Psoas muscle (tissue), 8 donors: ENCODE data around the gene GABARAP. TPM values are rescaled to one million over a fixed set of nuclear protein-coding genes. Genes with fewer than 3 reads are reported as not detected.
A peak's percentile ranks its signal among the peaks of the same experiment; 100 is the strongest.

Experiments
- ATAC-seq, 4 donors: fragments of 200-7000 bp; cut with Tn5 transposase; one replicate each; pipeline ENCODE4 v1.9.1; 2020; ENCODE audit warnings: moderate library complexity in 3 of 4, mild to moderate bottlenecking in 2 of 4
- DNase-seq, 2 donors: peaks; one replicate each; pipeline ENCODE4 v3.0.0-alpha.2; 2020
- H3K27ac ChIP-seq: fragments of 200-600 bp; one replicate; pipeline ENCODE4 v1.8.0; 2022
- H3K27me3 ChIP-seq, 3 donors: fragments of 200-600 bp in 1 of 3; one replicate each; pipeline versions ENCODE4 v1.6.1 to v1.8.0; 2013 to 2022; ENCODE audit warnings: low read length in 2 of 3, mild to moderate bottlenecking in 2 of 3, moderate library complexity in 1 of 3; ENCODE audit not compliant: insufficient read depth in 3 of 3
- H3K36me3 ChIP-seq, 2 donors: fragments of 200-600 bp in 1 of 2; one replicate each; pipeline versions ENCODE4 v1.6.1 to v1.8.0; 2013 to 2022; ENCODE audit warnings: low read depth in 1 of 2, mild to moderate bottlenecking in 1 of 2, moderate library complexity in 1 of 2; ENCODE audit not compliant: insufficient read depth in 1 of 2
- H3K4me1 ChIP-seq: fragments of 200-600 bp; one replicate; pipeline ENCODE4 v1.8.0; 2022
- H3K4me3 ChIP-seq: fragments of 200-600 bp; one replicate; pipeline ENCODE4 v1.8.0; 2022; ENCODE audit warnings: mild to moderate bottlenecking
- H3K9me3 ChIP-seq: fragments of 200-600 bp; one replicate; pipeline ENCODE4 v1.8.0; 2022
- WGBS, 3 donors: extraction: QIAGEN DNeasy Blood & Tissue Kit; methylation state at CpG; one replicate each; pipeline versions ENCODE4 v1.1.6 to v1.1.7; 2013; 5-methylcytosine and 5-hydroxymethylcytosine counted together
- intact Hi-C, 2 donors: fragments of 100-400 bp; cut with DNase I; formaldehyde crosslinking; loops; one replicate each; pipeline versions ENCODE4 v1.11.0 to v1.14.2; 2022
- polyA plus RNA-seq, 3 donors: library from polyadenylated mRNA; stranded (reverse); fragments of 200-250 nt; gene quantifications; one replicate each; pipeline ENCODE4 v1.2.3, GENCODE V29; 2013
- total RNA-seq, 4 donors: library from RNA; stranded (reverse); fragmentation: NEBNext Ultra II Directional in 2 of 4; extraction: Animal tissue kit (Norgen Biotek cat#: 25700) in 2 of 4; gene quantifications; one replicate each; pipeline versions ENCODE4 v1.2.1 to v1.2.4, GENCODE V29; 2021 to 2023
- TF ChIP-seq, protein P1 (sequence below): fragments of 200-600 bp; IDR thresholded peaks from one replicate; pipeline ENCODE4 v1.8.0; 2022; ENCODE audit warnings: antibody characterized with exemption
- donor health status: healthy with polysubstance abuse.
- donor health status: DM: no; HTN: no; CAD: no; lungs with moderate emphysema.
- donor health status: Bipolar disorder and iron deficiency.
- donor health status: healthy.
- donor health status: DM: yes; HTN: yes; CAD: no.
- donor health status: DM: no; HTN: no; CAD: no.
- donor health status: DM: no; HTN: no; CAD: no.
- donor health status: DM: yes; HTN: yes; CAD: no.

The GABARAP gene
- total and polyA plus RNA-seq, 7 donors, result 344 to 569 (median 482) TPM

DNA sequence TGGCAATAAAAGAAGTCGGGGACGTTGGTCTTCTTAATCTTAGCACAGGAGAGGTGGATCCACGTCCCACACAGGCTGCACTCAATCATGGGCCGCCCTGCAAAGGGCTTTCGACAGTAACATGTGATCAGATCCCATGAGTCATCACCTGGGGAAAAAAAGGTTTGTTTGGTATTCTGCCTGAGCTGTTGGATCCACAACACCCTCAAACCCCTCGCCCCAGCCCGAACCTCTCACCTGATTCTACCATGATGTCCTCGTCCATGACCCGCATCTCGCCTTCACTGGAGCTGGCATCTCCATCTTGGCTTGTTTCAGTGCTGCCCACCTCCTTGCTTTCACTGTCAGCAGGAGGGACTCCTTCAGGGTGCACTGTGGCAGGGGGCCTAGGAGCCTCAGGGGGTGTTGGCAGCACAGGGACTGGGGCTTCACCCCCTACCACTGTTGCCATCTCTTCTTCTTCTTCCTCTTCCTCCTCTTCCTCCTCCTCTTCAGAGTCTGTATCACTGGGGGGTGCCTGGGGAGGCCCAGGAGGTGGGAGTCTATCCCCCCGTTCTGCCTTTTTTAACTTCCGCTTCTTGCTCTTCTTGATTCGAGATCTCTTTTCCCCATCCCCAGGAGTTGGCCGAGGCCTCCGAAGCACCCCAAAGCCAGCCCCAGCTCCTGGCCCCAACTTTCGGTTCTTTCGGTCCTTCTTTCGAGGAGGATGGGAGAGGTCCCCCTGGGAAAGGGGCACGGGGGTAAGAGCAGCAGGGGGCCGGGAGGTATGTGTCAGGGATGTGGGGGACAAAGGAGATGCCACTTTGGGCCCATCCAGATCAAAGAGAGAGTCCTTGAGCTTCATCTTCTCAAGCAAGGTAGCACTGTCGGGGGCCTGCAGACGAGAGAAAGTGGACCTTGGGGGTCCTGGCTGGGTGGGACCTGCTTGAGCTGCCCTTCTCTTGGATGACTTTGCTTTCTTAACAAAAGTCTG lies 6.3 kb downstream of the GABARAP start:
- H3K4me1 ChIP-seq, result peaks cover 41% of the 10 kb centered on the region
- DNase-seq (peak in 1 of 2 donors; percentile 15), ATAC-seq (no peak)
- H3K36me3 ChIP-seq, result peaks cover 4 to 31% of the 10 kb centered on the region in 2 donors
- intact Hi-C loops, result loop anchor here in 1 of 2 donors (2.0 to 10.0 kb wide), 2 partner anchors 15 to 349 kb away; partner anchors contain the start of gene MPDU1
- WGBS, 3 donors, result 78 to 89% (median 83%) methylated on average over 22 of the region's 22 CpGs
- no peaks in the 10 kb centered on the region for H3K9me3 ChIP-seq
- H3K4me3 ChIP-seq, result peak overlapping the region; percentile 94
- TF ChIP-seq, protein P1, sequence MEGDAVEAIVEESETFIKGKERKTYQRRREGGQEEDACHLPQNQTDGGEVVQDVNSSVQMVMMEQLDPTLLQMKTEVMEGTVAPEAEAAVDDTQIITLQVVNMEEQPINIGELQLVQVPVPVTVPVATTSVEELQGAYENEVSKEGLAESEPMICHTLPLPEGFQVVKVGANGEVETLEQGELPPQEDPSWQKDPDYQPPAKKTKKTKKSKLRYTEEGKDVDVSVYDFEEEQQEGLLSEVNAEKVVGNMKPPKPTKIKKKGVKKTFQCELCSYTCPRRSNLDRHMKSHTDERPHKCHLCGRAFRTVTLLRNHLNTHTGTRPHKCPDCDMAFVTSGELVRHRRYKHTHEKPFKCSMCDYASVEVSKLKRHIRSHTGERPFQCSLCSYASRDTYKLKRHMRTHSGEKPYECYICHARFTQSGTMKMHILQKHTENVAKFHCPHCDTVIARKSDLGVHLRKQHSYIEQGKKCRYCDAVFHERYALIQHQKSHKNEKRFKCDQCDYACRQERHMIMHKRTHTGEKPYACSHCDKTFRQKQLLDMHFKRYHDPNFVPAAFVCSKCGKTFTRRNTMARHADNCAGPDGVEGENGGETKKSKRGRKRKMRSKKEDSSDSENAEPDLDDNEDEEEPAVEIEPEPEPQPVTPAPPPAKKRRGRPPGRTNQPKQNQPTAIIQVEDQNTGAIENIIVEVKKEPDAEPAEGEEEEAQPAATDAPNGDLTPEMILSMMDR, result no peak
- no peaks in the 10 kb centered on the region for H3K27me3 ChIP-seq
- peak overlapping the region; percentile 81 for H3K27ac ChIP-seq

GRCh38 chr17:7234083-7234951 lies 7.9 kb downstream of the GABARAP start, which contains the start of gene DVL2:
Gene DVL2 (minus strand): TSS chr17:7234517. CDS start chr17:7234262, 255 bp downstream.
- 0% methylated on average over 58 to 72 of the region's 72 CpGs for WGBS, 3 donors
- peak within 1 kb of the TSS; percentile 81 for H3K27ac ChIP-seq

DNA sequence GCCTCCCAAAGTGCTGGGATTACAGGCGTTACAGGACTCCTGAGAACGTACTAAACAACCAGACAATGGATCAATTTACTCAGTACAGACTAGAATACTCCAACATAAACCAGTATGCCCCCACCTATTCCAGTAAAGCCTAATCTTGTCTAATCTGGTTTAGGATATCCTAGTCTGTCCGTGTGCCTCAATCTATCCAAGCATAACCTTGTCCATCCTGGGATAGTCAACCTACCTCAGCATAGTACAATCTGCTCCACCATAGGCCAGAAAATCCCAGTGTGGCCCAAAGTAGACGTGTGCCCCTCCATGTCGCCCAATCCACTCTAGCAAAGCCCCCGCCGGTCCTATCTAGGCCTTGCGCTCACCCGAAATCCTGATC lies 8.6 kb downstream of the GABARAP start:
- peaks cover 29% of the 10 kb centered on the region for H3K4me1 ChIP-seq
- H3K9me3 ChIP-seq, result no peaks in the 10 kb centered on the region
- TF ChIP-seq, protein P1, result no peak
- peak overlapping the region; percentile 81 for H3K27ac ChIP-seq
- intact Hi-C loops, result loop anchor here in 1 of 2 donors (10.0 kb wide), 1 partner anchor 351 kb away; the partner anchor contains the start of gene MPDU1
- 0 to 1% (median 1%) methylated on average over 9 of the region's 9 CpGs for WGBS, 3 donors
- H3K27me3 ChIP-seq, result no peaks in the 10 kb centered on the region
- H3K36me3 ChIP-seq, result peaks cover 0 to 40% of the 10 kb centered on the region in 2 donors
- ATAC-seq (peak in 2 of 4 donors; percentile 0), DNase-seq (no peak)
- peak overlapping the region; percentile 94 for H3K4me3 ChIP-seq

More at GRCh38 chr17:7234083-7234951, 7.9 kb downstream of the GABARAP start, which contains the start of gene DVL2:
- ATAC-seq (peak; percentile 67 to 79 (median 72)), DNase-seq (peak; percentile 93 to 98)
- Histone ChIP-seq H3K27me3 (no peaks in the 10 kb centered on the region), H3K4me3 (peak within 1 kb of the TSS; percentile 94), H3K36me3 (peaks cover 0 to 34% of the 10 kb centered on the region in 2 donors), H3K9me3 (no peaks in the 10 kb centered on the region), H3K4me1 (peaks cover 29% of the 10 kb centered on the region)
- intact Hi-C loops, result loop anchor here in 1 of 2 donors (10.0 kb wide), 1 partner anchor 350 kb away; the partner anchor contains the start of gene MPDU1
- TF ChIP-seq, protein P1, result no peak

DNA sequence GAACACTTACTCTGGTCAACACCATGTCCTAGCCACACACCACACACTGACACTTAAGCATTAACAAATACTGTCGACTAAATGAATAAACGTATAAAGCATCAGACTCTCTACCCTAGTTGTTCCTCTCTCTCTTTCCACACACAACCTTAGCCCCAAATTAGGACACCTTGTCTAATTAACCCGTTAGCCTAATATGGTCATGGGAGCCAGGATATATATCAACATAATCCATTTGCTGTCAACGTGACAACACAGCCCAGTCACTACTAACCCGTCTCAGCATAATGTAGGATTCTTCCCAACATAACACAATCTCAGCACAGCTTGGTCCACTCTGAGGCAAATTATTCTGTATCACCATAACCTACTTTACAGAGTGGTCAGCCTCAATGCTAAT lies 10.1 kb downstream of the GABARAP start:
- Histone ChIP-seq H3K27me3 (no peaks in the 10 kb centered on the region), H3K4me1 (peaks cover 29% of the 10 kb centered on the region), H3K27ac (no peak overlapping the region), H3K4me3 (peak overlapping the region; percentile 94), H3K9me3 (no peaks in the 10 kb centered on the region), H3K36me3 (peaks cover 0 to 55% of the 10 kb centered on the region in 2 donors)
- DNase-seq (no peak), ATAC-seq (no peak)
- TF ChIP-seq, protein P1, result no peak
- WGBS, 3 donors, result 65 to 78% (median 66%) methylated on average over 5 of the region's 5 CpGs
- intact Hi-C loops, result loop anchor here in 1 of 2 donors (10.0 kb wide), 1 partner anchor 353 kb away; the partner anchor contains the start of gene MPDU1
